OCI-LY7 (cell line): ENCODE results near the gene C13orf42. TPM values are rescaled to one million over a fixed set of nuclear protein-coding genes. Genes with fewer than 3 reads are reported as not detected.

ENCODE experiments used
- BruUV-seq: library from RNA; stranded (reverse); fragments of 400-500 nt; replicated peaks from 2 replicates; lab custom pipeline; 2021; lab: Mats Ljungman, UMichigan
- CTCF ChIA-PET: fragments of 300-600 bp; sonication (Branson Sonifier 250); formaldehyde crosslinking; loops from one replicate; lab custom pipeline; 2022; ENCODE audit warnings: antibody characterized with exemption; ENCODE audit not compliant: unreplicated experiment; lab: Charles Lee
- POLR2A ChIA-PET: fragments of 300-600 bp; sonication (Branson Sonifier 250); formaldehyde crosslinking; loops from one replicate; lab custom pipeline; 2022; ENCODE audit warnings: antibody characterized with exemption; lab: Charles Lee
- DNase-seq: peaks from one replicate; pipeline ENCODE4 v3.0.0-alpha.2; 2015; ENCODE audit warnings: low spot score
- H2AFZ ChIP-seq: fragments of 200-600 bp; sonication (generic), shearing (Covaris generic); 2 replicates; pipeline ENCODE4 v1.6.1; 2014; ENCODE audit warnings: mild to moderate bottlenecking, antibody characterized with exemption, low read length, moderate library complexity
- H3K27ac ChIP-seq: fragments of 200-600 bp; sonication (generic); 2 replicates; pipeline ENCODE4 v1.5.1; 2014; ENCODE audit warnings: mixed run types, low read depth, mild to moderate bottlenecking, moderate library complexity, low read length, inconsistent platforms; ENCODE audit not compliant: poor library complexity, severe bottlenecking
- H3K36me3 ChIP-seq: fragments of 200-600 bp; sonication (generic); 2 replicates; pipeline ENCODE4 v1.6.1; 2014; ENCODE audit warnings: mild to moderate bottlenecking, antibody characterized with exemption, low read length, moderate library complexity, mixed read lengths; ENCODE audit not compliant: insufficient read depth
- H3K4me1 ChIP-seq: fragments of 200-600 bp; sonication (generic); 2 replicates; pipeline ENCODE4 v1.5.1; 2014; ENCODE audit warnings: mild to moderate bottlenecking, low read length; ENCODE audit not compliant: insufficient read depth, poor library complexity, severe bottlenecking
- H3K4me2 ChIP-seq: fragments of 200-600 bp; sonication (generic); 2 replicates; pipeline ENCODE4 v1.6.1; 2014; ENCODE audit warnings: mild to moderate bottlenecking, low read length
- H3K4me3 ChIP-seq: fragments of 200-600 bp; sonication (generic); 2 replicates; pipeline ENCODE4 v1.5.1; 2014; ENCODE audit warnings: mild to moderate bottlenecking, low read depth, low read length; ENCODE audit not compliant: poor library complexity, severe bottlenecking
- H3K79me2 ChIP-seq: fragments of 200-600 bp; sonication (generic); 2 replicates; pipeline ENCODE4 v1.6.1; 2016; ENCODE audit warnings: low read depth, mild to moderate bottlenecking, low read length, moderate library complexity, mixed read lengths; ENCODE audit not compliant: insufficient read depth
- H3K9me2 ChIP-seq: fragments of 200-600 bp; sonication (generic); 2 replicates; pipeline ENCODE4 v1.6.1; 2016; ENCODE audit warnings: mild to moderate bottlenecking, low read length, mixed read lengths; ENCODE audit not compliant: insufficient read depth
- H3K9me3 ChIP-seq: fragments of 200-600 bp; sonication (generic); 2 replicates; pipeline ENCODE4 v1.6.1; 2014; ENCODE audit warnings: mild to moderate bottlenecking, mixed run types, low read length, mixed read lengths
- H4K20me1 ChIP-seq: fragments of 200-600 bp; sonication (generic); 2 replicates; pipeline ENCODE4 v1.6.1; 2014; ENCODE audit warnings: mild to moderate bottlenecking, antibody characterized with exemption, low read length, moderate library complexity, mixed read lengths; ENCODE audit not compliant: insufficient read depth
- EZH2phosphoT487 ChIP-seq: fragments of 200-600 bp; sonication (generic); IDR thresholded peaks from 2 replicates; pipeline ENCODE4 v1.6.1; 2018; ENCODE audit warnings: low read depth, borderline replicate concordance, mild to moderate bottlenecking, mixed run types, antibody characterized with exemption, low read length, moderate library complexity, mixed read lengths
- intact Hi-C: fragments of 100-400 bp; cut with micrococcal nuclease; formaldehyde crosslinking; loops from one replicate; pipeline ENCODE4 v1.10.0; 2022; ENCODE audit not compliant: unreplicated experiment
- total RNA-seq, 2 experiments: library from RNA; depleted of rRNA in 1 of 2; stranded (reverse); fragments of >200 nt in 1 of 2; shearing (Covaris generic) in 1 of 2; gene quantifications; 2 replicates each; pipeline ENCODE4 v1.2.3, GENCODE V29; 2014 to 2022
- TF ChIP-seq, protein P1 (sequence below): fragments of 200-600 bp; sonication (generic); conservative IDR thresholded peaks from 2 replicates; pipeline ENCODE4 v1.5.1; 2014; ENCODE audit warnings: mild to moderate bottlenecking, antibody characterized with exemption, low read length, moderate library complexity, mixed read lengths

C13orf42 gene
- total RNA-seq, 2 experiments from 2014 or later = not detected

DNA sequence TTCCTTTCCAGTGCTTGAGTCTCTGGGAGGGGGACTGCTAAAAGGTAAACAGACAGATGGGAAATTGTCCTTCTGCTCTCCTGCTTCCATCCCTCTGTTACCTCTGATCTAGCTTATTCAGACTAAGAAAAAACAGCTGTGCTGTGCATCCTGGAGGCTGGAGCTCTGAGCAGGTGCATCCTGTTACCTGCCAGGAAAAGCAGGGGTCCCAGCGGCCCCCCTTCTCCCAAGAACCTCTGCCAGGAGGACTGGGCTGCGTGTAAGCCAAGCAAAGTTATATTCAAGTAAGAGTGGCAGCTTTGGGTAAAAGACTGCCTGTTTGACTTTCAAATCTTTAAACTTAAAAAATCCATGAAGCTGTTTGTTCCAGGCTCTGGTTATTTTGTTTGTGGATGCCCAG, 75.1 kb downstream of the C13orf42 start:
- POLR2A ChIA-PET = no interaction called here
- TF ChIP-seq, protein P1, sequence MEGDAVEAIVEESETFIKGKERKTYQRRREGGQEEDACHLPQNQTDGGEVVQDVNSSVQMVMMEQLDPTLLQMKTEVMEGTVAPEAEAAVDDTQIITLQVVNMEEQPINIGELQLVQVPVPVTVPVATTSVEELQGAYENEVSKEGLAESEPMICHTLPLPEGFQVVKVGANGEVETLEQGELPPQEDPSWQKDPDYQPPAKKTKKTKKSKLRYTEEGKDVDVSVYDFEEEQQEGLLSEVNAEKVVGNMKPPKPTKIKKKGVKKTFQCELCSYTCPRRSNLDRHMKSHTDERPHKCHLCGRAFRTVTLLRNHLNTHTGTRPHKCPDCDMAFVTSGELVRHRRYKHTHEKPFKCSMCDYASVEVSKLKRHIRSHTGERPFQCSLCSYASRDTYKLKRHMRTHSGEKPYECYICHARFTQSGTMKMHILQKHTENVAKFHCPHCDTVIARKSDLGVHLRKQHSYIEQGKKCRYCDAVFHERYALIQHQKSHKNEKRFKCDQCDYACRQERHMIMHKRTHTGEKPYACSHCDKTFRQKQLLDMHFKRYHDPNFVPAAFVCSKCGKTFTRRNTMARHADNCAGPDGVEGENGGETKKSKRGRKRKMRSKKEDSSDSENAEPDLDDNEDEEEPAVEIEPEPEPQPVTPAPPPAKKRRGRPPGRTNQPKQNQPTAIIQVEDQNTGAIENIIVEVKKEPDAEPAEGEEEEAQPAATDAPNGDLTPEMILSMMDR = no peak
- no peak for TF ChIP-seq EZH2phosphoT487
- H2AFZ ChIP-seq = no peak overlapping the region
- H3K36me3 ChIP-seq = no peaks in the 10 kb centered on the region
- intact Hi-C loops = no loop called here
- H3K4me3 ChIP-seq = no peak overlapping the region
- BruUV-seq = no TSS peak
- no peaks in the 10 kb centered on the region for H3K9me2 ChIP-seq
- no peaks in the 10 kb centered on the region for H3K4me1 ChIP-seq
- no peak for DNase-seq
- H3K4me2 ChIP-seq = no peak overlapping the region
- no peaks in the 10 kb centered on the region for H3K9me3 ChIP-seq
- H3K79me2 ChIP-seq = no peaks in the 10 kb centered on the region
- no peak overlapping the region for H3K27ac ChIP-seq
- no peaks in the 10 kb centered on the region for H4K20me1 ChIP-seq
- CTCF ChIA-PET = no interaction called here

DNA sequence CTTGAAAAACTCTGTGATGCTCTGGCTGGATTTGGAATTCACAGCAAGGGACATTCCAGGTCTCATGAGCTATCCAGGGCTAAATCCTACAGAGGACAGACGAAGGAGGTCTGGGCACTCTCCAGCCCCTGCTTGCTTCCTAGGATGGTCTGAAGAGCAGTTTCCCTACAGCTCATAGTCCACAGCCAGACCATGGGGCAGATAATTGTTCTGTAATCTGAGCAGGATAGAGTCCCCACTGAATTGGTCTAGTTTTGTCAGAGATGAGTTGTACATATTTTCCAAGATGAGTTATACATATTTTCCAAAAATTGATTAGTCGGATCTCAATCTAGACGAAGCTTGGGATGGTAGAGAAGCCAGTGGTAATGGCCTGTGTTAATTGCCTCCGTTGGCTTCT, 75.6 kb downstream of the C13orf42 start:
- no peaks in the 10 kb centered on the region for H3K9me2 ChIP-seq
- no peak overlapping the region for H3K4me2 ChIP-seq
- ChIA-PET POLR2A (no interaction called here), CTCF (no interaction called here)
- no peaks in the 10 kb centered on the region for H3K4me1 ChIP-seq
- no peak overlapping the region for H3K27ac ChIP-seq
- H3K9me3 ChIP-seq = no peaks in the 10 kb centered on the region
- intact Hi-C loops = no loop called here
- no peak for DNase-seq
- no peaks in the 10 kb centered on the region for H4K20me1 ChIP-seq
- TF ChIP-seq, protein P1 = no peak
- TF ChIP-seq EZH2phosphoT487 = no peak
- no peaks in the 10 kb centered on the region for H3K36me3 ChIP-seq
- no peaks in the 10 kb centered on the region for H3K79me2 ChIP-seq
- no TSS peak for BruUV-seq
- no peak overlapping the region for H2AFZ ChIP-seq
- H3K4me3 ChIP-seq = no peak overlapping the region

DNA sequence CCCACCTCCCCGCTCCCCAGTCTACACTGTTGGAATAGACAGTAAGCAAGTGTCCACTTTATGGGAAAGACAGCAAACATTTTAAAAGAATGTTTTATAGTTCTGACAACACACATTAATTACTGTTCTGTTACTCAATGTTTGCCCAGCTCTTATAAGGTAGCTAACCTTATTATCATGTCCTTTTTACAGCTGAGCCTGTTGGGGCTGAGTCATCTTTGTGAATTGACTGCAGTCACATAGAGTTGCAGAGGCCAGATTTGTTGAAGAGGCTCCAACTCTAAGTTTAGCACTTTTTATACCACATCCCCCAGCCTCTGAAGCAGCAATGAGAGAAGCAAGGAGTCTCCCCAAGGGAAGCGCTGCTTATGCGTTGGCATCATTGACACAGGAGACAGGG, 76.2 kb downstream of the C13orf42 start:
- Histone ChIP-seq H3K79me2 (no peaks in the 10 kb centered on the region), H4K20me1 (no peaks in the 10 kb centered on the region), H3K9me3 (no peaks in the 10 kb centered on the region), H3K4me3 (no peak overlapping the region), H3K27ac (no peak overlapping the region), H3K4me1 (no peaks in the 10 kb centered on the region), H3K4me2 (no peak overlapping the region), H3K9me2 (no peaks in the 10 kb centered on the region), H2AFZ (no peak overlapping the region), H3K36me3 (no peaks in the 10 kb centered on the region)
- intact Hi-C loops = no loop called here
- BruUV-seq = no TSS peak
- TF ChIP-seq, protein P1 = no peak
- no peak for TF ChIP-seq EZH2phosphoT487
- DNase-seq = no peak
- CTCF ChIA-PET = no interaction called here
- POLR2A ChIA-PET = no interaction called here
